Stomach smooth muscle (tissue), 2 donors: ENCODE results near the gene TFAP2A.

Source experiments
- H3K27ac ChIP-seq: one replicate; pipeline ENCODE4 v1.7.0; 2013; ENCODE audit warnings: mild to moderate bottlenecking, low read length, inconsistent platforms
- H3K27me3 ChIP-seq, 2 donors: one replicate each; pipeline ENCODE4 v1.7.0; 2013; ENCODE audit warnings: low read length in 2 of 2; ENCODE audit not compliant: insufficient read depth in 2 of 2, control insufficient read depth in 1 of 2
- H3K36me3 ChIP-seq, 2 donors: one replicate each; pipeline ENCODE4 v1.7.0; 2013; ENCODE audit warnings: low read length in 2 of 2; ENCODE audit not compliant: control insufficient read depth in 2 of 2, insufficient read depth in 2 of 2
- H3K4me1 ChIP-seq: one replicate; pipeline ENCODE4 v1.7.0; 2013; ENCODE audit warnings: low read length; ENCODE audit not compliant: control insufficient read depth, insufficient read depth
- H3K4me3 ChIP-seq, 2 donors: one replicate each; pipeline ENCODE4 v1.7.0; 2013; ENCODE audit warnings: low read length in 2 of 2
- H3K9ac ChIP-seq, 2 donors: one replicate each; pipeline ENCODE4 v1.7.0; 2013; ENCODE audit warnings: low read length in 2 of 2, mild to moderate bottlenecking in 1 of 2
- H3K9me3 ChIP-seq, 2 donors: one replicate each; pipeline ENCODE4 v1.7.0; 2013; ENCODE audit warnings: low read length in 2 of 2; ENCODE audit not compliant: control insufficient read depth in 2 of 2
- donor health status: healthy.
- donor health status: Pancreatic carcinoma.

The TFAP2A gene

DNA sequence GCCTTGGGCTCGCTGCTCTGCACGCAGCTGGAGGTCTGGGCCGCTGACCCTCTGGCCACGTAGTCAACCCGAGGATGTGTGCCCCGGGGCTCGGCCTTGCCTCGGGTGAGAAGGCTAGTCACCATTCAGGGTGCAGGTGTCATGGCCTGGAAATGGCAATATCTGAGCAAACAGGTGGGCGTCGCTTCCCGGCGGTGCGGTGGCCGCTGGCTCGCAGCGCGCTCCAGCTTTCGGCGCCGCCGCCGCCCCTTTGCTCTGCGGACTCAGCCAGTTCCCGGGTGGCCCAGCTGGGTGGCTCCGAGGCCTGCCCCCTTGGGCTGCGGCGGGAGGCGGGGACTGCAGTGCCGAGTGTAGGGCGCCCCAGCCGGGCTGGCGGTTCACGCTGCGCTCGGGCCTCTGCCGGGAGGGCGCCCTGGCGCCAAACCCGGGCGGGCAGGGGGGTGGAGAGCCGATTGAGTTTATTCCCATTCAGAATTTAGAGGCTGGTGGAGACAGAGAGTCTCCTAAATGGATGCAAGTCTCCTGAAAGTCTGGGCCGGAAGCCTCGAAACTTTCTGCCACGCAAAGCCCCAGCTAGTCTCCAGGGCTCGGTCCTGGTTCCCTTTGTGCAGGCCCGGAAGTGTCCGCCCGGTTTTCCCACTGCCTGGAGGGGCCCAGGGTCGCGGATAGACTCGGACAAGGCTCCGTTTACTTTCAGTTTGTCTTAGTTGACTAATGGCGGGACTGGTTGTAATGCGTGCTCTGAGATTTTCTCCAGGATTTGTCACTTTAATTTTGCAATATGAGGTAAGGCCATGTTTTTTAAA, 11.3 kb upstream of the TFAP2A start:
- H3K4me3 ChIP-seq = peak overlapping the region; percentile 64 to 66
- no peaks in the 10 kb centered on the region for H3K9me3 ChIP-seq
- H3K9ac ChIP-seq = no peak overlapping the region
- H3K27me3 ChIP-seq = peaks cover 44 to 59% of the 10 kb centered on the region in 2 donors
- no peak overlapping the region for H3K27ac ChIP-seq
- peaks cover 11% of the 10 kb centered on the region for H3K4me1 ChIP-seq
- H3K36me3 ChIP-seq = no peaks in the 10 kb centered on the region

DNA sequence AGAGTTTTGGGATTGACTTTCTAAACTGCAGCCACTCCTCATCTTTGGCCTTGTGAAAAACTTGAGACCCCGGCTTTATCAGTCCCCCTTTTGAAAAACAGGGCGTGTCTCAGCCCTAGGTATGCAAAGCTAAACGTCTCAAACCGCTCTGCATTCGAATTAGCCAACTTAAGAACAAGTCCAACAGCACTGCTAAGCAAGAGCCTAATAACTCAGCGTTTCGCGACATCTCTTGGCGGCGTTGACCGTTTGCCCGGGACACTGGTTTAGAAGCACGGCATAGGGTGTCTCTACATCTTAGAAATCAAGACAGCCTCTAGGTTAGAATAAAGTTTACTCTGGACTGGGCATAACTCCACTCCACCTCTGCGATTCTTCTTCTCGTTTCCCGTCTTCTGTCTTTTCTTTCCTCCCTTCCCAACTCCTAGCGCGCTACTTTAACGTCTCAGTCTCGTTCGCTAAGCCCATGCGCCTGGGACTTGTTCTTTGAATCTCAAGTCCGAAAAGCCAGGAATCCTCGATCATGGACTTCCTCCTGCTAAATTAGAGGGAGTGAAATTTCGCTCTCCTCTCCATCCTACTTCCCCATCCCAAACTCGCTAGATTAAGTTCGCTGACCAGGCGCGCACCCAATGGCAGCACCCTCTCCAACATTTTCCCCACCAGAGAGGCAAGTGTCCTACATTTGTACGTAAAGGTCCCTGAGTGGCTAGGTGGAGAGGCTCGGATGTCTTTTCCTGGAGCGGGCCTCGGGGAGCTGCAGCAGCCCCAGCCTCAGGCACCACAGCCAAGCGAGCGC, 10.5 kb upstream of the TFAP2A start:
- H3K4me3 ChIP-seq = peak overlapping the region; percentile 16 to 66
- peaks cover 51 to 67% of the 10 kb centered on the region in 2 donors for H3K27me3 ChIP-seq
- no peak overlapping the region for H3K9ac ChIP-seq
- peaks cover 11% of the 10 kb centered on the region for H3K4me1 ChIP-seq
- H3K9me3 ChIP-seq = no peaks in the 10 kb centered on the region
- no peak overlapping the region for H3K27ac ChIP-seq
- H3K36me3 ChIP-seq = no peaks in the 10 kb centered on the region

DNA sequence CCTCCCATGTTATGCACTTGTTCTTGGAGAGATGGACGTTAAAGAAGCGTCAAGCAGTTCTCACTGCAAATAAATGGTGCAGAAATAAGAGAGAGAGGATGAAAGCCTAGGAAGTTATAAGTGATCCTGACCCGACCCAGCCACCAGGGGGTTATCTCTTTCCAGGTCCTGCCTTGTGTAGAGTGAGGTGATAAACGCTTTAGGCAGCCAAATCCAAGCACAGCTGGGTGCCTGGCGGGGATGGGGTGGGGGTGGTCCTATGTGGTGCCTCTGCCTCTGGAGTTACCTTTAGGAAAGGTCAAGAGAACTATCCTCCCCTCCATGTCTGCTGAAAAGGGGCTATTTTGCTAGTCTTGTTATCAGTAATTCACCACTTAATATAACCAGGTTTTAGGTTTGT, 9.2 kb upstream of the TFAP2A start:
- H3K4me3 ChIP-seq = no peak overlapping the region
- H3K36me3 ChIP-seq = no peaks in the 10 kb centered on the region
- peaks cover 60 to 81% of the 10 kb centered on the region in 2 donors for H3K27me3 ChIP-seq
- no peaks in the 10 kb centered on the region for H3K9me3 ChIP-seq
- H3K27ac ChIP-seq = no peak overlapping the region
- no peak overlapping the region for H3K9ac ChIP-seq
- peaks cover 14% of the 10 kb centered on the region for H3K4me1 ChIP-seq

DNA sequence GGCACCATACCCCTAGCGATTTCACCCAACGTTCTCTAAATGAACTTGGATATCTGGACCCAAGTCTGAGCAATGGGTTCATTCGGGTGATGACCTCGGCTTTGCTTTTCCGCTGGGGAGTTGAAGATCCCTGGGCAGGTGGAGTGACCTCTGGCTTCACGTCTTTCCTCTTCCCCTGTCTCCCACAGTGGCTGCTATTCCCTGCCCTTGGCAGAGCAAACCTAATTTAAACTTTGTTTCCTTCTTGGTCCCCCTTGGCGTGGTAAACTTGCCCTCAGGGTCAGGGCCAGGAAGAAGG, 7.8 kb upstream of the TFAP2A start:
- H3K9ac ChIP-seq = no peak overlapping the region
- H3K9me3 ChIP-seq = no peaks in the 10 kb centered on the region
- peaks cover 72 to 87% of the 10 kb centered on the region in 2 donors for H3K27me3 ChIP-seq
- H3K36me3 ChIP-seq = no peaks in the 10 kb centered on the region
- H3K4me3 ChIP-seq = no peak overlapping the region
- no peak overlapping the region for H3K27ac ChIP-seq
- H3K4me1 ChIP-seq = peaks cover 14% of the 10 kb centered on the region

DNA sequence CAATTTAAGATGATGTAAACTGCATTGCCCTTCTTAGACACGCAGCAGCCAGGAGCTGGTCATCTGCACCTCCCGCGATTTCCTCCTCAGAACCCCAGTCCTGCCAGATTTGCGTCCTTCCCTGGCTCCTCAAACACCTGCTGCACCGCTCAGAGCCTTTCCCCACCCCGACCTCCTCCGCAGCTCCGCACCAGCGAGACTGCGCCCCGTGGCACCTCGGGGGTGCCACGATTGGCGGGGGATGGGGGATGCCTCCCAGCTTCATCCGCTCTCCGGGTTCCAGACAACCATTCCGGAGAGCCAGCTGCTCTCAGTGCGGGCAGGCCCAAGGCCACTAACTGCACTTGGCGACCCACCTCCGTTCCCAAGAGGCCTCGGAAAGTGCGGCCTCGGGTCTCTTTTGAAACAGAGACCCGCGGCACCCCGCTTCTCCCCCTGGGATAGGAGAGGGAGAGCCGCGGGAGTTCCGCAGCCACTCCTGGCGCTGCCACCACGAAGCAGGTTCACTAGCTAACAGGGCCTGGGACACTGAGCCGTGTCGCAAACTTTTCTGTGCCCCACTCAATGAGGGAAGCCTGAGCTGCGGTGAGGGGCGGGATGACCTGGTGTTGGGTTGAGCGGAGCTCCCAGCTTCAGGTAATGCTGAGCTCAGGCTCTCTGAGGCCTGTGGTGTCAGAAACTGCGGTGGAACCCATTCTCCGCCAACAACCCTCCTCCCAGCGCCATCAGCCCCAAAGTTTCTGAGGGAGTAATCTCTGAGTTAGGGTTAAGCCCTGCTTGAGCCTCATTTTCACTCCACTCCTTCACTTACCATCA, 7.3 kb upstream of the TFAP2A start:
- no peak overlapping the region for H3K9ac ChIP-seq
- peaks cover 14% of the 10 kb centered on the region for H3K4me1 ChIP-seq
- H3K9me3 ChIP-seq = no peaks in the 10 kb centered on the region
- no peak overlapping the region for H3K27ac ChIP-seq
- H3K4me3 ChIP-seq = no peak overlapping the region
- H3K27me3 ChIP-seq = peaks cover 77 to 93% of the 10 kb centered on the region in 2 donors
- no peaks in the 10 kb centered on the region for H3K36me3 ChIP-seq

DNA sequence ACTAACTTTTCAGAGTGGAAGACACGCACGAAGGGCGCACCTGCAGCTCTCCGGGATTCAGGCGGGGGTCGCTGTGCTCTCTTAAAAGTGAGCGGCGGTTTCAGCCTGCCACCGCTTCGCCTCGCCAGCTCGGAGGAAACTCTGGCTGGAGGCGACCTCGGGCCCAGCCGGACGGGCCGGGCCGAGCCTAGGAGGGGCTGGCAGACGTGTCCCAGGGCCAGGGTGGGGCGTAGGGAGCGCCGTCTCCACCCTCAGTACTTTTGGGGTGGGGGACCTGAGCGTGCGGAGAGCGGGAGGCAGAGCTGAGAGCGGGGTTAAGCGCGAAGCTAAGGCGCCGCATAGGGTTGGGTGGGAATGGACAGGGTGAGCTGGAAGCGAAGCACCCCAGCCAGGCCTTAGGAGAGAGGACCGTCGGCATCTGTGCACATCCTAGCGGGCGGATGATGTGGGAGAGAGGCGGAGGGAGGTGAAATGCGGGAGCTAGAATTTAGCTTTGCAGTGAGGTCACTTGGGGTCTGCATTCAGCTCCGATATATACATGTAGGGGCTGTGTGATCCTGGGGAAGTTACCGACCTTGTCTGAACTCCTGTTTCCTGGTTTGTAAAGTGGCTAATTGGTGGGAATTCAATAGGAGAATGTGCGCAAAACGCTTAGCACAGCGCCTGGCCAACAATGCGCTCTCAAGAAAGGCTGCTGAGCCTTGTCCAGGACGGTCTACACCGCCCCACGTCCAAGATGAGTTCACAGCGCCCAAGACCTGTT, 6.5 kb upstream of the TFAP2A start:
- H3K4me3 ChIP-seq = no peak overlapping the region
- no peaks in the 10 kb centered on the region for H3K36me3 ChIP-seq
- H3K4me1 ChIP-seq = peaks cover 17% of the 10 kb centered on the region
- H3K9ac ChIP-seq = no peak overlapping the region
- peaks cover 80 to 97% of the 10 kb centered on the region in 2 donors for H3K27me3 ChIP-seq
- no peaks in the 10 kb centered on the region for H3K9me3 ChIP-seq
- H3K27ac ChIP-seq = no peak overlapping the region

DNA sequence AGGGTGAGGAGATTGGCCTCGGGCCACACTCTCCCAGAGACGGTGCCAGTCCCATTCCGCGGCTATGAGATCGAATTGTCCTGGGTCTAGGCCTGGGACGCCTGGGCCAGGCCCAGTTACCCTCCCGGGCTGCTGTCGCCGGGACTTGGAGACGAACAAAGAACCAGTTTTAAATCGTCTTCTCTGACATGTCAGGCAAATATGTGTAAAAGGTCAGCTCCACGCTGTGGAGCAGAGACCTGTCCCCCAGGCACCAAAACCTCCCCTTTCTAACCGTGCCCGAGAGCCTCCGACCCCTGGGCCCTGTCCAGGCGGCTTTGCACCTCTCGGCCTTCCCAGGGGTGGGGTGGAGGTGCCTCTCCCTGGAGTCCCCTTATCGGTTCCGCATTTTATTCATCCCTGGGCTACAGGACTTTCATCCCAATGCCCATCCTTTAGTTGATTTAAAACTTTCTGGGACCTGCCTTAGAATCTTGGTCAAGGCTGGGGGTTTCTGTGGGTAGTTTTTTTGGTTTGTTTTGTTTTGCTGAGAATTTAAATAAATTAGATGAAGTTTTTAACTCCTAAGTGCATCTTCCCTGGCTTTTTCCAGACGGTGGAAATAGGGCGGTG, 5.8 kb upstream of the TFAP2A start:
- H3K4me1 ChIP-seq = peaks cover 11% of the 10 kb centered on the region
- no peak overlapping the region for H3K4me3 ChIP-seq

DNA sequence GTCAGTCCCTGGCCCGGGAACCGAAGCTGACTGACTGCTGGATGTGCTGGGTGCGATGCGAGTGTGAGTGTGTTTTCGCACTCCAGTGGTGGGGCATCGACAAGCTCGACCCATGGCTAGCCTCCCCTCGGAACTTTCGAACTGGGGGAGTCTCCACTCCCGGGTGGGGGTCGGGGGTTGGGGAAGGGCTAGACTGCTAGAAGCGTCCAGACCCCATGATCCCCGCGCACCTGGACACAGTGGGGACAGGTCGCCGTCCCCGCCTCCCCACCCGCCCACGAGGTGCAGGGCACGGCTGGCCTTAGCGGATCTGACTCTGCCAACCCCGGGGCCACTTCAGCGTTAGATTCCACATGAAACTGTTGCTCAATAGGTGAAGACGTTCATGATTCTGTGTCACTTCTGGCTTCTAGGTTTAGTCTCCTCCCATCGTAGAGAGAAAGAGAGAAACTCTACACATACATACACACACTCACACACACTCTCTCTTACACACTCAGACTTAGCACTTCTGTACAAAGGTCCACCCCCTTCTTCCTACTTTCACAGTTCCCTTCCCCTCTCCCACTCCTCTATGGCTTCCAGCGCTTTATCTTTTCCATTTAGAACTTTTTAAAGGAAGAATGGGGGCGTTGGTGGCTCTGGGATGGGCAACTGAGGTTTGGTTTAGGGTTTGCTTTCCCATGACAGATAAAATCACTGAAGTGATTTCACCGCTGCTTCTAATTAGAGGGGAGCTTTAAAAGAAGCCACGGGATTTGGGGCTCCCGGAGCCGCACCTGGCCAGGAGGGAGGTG, 5.1 kb upstream of the TFAP2A start:
- Histone ChIP-seq H3K4me3 (no peak overlapping the region), H3K9ac (no peak overlapping the region), H3K4me1 (peaks cover 9% of the 10 kb centered on the region), H3K27ac (no peak overlapping the region), H3K36me3 (no peaks in the 10 kb centered on the region), H3K9me3 (no peaks in the 10 kb centered on the region), H3K27me3 (peaks cover 87 to 96% of the 10 kb centered on the region in 2 donors)

More for the DNA sequence above, 5.8 kb upstream of the TFAP2A start:
- no peaks in the 10 kb centered on the region for H3K9me3 ChIP-seq
- peaks cover 82 to 95% of the 10 kb centered on the region in 2 donors for H3K27me3 ChIP-seq
- no peak overlapping the region for H3K27ac ChIP-seq
- H3K36me3 ChIP-seq = no peaks in the 10 kb centered on the region
- no peak overlapping the region for H3K9ac ChIP-seq

DNA sequence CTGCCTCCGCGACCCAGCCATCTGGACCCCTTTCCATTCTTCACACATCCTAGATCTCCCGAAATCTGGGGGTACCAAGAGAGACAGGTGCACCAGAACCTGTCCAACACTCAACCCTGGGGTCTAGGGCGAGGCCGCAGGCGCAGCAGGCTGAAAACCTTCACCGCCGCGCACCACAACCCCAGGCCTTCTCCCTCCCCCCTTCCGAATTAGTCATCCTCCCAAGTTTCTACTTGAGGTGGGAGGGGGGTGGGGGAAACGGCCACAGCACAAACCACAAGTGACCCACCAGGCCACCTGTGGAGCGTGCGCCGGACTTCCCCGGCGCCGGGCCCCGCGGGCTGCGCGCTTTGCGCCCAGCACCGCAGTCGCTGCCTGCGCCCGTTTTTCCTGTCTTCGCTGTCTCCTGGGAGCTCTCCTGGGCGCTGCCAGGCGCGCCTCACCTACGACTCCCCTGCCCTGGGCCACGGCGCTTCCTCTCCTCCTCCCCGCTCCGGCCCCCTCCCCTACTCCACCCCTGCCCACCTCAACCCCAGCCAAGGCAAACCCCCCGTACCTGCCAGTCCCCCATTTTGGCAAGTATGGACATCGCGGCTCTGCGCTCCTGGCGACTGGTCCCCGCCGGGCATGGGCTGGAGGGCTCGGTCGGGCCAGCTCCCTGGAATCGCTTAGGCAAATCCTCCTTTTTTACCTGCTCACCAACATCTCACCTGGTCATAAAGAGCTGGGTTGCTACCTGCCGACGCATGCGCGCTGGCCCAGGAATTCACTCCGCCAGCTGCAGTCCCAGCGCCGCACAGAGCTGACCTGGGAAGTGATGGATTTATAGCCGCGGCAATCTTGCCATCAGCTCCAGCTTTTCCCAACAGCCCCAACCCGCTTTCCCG, 4.2 kb upstream of the TFAP2A start:
- Histone ChIP-seq H3K9ac (no peak overlapping the region), H3K27ac (no peak overlapping the region), H3K4me3 (no peak overlapping the region), H3K27me3 (peaks cover 91 to 96% of the 10 kb centered on the region in 2 donors), H3K4me1 (peaks cover 17% of the 10 kb centered on the region), H3K9me3 (no peaks in the 10 kb centered on the region), H3K36me3 (no peaks in the 10 kb centered on the region)
